DMS 273 (cell line): ENCODE data around the gene LBHD2.

Experiments used
- DNase-seq: peaks from one replicate; lab custom pipeline; 2025; ENCODE audit not compliant: unreplicated experiment; lab: John Stamatoyannopoulos, UW

The LBHD2 gene

DNA sequence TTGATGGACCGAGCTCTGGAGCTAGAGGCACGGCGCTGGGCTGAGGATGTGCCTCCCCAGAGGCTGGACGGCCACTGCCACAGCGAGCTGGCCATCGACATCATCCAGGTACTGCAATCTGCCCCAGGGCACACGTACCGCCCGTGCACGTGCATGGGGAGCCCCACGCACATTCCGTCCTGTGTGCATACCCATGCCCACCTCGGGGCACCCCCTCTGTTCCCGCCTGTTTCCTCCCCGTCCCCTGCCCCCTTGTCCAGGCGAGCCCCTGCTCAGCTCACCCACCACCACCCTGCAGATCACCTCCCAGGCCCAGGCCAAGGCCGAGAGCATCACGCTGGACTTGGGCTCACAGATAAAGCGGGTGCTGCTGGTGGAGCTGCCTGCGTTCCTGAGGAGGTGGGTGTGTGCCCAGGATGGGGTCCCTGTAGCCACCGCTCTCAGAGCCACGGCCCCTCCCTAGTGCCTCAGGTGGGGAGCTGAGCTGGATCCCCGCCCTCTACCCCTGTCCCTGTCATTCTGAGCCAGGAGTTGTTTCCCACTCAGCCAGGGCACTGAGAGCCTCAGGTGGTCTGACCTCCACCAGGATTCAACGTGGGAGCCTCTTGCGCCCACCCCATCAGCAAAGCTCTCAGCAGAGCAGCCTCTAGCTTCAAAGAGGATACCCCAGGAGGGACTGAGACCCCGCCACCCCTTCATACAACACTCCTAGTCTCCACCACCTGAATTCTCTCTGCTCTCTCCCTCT lies 46.2 kb downstream of the LBHD2 start:
- DNase-seq: no peak

GRCh38 chr14:103130965-103131364 lies 47.0 kb downstream of the LBHD2 start:
- DNase-seq: peak; percentile 70

DNA sequence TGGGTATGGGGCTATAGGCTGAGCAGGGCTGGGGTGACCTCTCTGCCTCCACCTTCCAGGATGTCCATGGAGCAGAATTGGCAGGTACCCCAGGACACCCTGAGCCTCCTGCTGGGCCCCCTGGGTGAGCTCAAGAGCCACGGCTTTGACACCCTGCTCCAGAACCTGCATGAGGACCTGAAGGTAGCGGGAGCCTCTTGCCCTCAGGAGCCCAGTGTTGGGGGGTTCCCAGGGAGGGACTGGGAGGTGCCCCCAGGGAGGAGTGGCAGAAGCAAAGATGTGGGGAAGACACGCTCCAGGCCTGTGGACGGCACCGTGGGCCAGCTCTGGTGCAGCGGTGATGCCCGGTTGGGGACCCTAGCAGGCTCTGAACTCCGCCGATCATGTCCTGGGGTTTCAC lies 47.6 kb downstream of the LBHD2 start:
- no peak for DNase-seq

DNA sequence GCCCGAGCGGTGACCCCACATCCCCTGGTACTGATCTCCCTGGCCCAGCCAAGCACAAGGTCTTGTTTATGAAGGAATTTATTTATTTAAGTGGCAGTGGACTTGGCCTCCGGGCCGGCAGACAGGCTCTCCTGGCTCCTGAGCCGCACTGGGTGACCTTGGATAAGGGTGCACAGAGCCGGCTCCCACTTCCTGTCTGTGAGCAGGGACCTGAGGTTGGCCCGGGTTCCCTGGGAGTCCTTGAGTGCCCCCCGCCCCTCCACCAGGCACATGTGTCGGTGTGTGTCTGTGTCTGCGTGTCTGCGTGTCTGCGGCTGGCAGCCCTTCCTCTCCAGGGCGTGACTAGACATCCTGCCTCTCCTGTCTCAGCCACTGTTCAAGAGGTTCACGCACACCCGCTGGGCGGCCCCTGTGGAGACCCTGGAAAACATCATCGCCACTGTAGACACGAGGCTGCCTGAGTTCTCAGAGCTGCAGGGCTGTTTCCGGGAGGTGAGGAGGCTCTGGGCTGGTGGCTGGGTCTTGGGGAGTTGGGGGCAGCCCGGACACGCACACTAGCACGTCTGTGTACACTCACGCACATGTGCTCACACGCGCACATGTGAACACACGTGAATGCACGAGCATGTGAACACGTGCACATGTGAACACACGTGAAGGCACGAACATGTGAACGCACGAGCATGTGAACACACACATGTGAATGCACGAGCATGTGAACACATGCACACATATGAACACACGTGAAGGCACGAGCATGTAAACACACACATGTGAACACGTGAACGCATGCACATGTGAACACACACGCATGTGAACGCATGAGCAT lies 48.6 kb downstream of the LBHD2 start:
- no peak for DNase-seq

DNA sequence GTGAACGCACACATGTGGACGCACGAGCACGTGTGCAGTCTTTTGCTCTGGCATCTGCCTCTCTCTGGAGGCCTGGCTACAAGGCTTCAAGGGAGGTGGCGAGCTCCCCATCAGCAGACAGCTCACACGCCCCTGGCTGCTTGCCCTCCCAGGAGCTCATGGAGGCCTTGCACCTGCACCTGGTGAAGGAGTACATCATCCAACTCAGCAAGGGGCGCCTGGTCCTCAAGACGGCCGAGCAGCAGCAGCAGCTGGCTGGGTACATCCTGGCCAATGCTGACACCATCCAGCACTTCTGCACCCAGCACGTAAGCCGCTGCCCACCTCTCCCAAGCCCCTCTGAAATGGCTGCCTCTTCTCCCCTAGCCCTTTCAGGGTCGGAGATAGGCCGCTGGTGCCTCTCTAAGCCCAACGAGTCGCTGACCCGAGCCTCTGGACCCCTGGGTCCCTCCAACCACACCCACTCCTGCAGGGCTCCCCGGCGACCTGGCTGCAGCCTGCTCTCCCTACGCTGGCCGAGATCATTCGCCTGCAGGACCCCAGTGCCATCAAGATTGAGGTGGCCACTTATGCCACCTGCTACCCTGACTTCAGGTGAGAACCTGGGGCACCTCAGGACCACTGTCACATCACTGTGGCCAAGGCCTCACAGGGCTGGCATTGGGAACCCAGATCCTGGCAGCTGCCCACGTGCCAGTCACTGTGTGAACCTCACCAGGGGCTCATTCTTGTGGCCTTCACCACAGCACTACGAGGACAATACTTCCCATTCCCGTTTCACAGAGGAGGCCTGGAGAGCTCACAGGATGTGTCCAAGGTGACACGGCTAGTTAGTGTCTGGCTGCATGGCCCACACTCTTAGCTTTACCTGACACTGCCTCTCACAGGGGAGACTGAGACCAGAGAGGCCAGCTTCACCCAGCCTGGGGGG lies 49.5 kb downstream of the LBHD2 start:
- DNase-seq: no peak

DNA sequence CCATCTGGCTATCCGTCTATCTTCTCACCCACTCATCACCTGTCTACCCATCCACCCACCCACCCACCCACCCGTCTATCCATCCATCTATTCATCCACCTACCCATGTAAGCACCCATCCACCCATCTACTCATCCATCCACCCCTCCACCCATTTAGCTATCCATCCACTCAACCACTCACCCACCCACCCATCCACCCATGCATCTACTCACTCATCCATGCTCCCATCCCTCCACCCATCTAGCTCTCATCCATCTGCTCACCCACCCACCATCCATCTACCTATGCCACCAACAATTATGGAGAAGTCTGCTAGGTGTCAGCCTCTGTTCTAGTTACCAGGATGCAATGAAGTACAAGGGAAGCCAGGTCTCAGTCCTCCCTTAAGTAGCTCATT lies 50.4 kb downstream of the LBHD2 start:
- no peak for DNase-seq

DNA sequence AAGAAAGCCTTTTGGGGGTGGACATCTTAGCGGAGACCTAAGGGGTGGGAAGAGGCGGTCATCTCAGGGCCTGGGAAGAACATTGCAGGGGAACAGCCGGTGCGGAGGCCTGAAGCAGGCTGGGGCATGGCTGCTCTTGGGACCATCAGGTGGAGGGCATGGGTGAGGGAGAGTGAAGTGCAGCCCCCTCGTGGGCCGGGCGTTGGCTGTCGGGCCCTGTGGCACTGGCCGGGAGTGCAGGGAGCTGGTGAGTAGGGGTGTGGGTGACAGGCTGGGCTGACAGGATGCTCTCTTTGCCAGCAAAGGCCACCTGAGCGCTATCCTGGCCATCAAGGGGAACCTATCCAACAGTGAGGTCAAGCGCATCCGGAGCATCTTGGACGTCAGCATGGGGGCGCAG lies 50.9 kb downstream of the LBHD2 start:
- no peak for DNase-seq

GRCh38 chr14:103135333-103136260 lies 51.6 kb downstream of the LBHD2 start:
- DNase-seq: no peak

DNA sequence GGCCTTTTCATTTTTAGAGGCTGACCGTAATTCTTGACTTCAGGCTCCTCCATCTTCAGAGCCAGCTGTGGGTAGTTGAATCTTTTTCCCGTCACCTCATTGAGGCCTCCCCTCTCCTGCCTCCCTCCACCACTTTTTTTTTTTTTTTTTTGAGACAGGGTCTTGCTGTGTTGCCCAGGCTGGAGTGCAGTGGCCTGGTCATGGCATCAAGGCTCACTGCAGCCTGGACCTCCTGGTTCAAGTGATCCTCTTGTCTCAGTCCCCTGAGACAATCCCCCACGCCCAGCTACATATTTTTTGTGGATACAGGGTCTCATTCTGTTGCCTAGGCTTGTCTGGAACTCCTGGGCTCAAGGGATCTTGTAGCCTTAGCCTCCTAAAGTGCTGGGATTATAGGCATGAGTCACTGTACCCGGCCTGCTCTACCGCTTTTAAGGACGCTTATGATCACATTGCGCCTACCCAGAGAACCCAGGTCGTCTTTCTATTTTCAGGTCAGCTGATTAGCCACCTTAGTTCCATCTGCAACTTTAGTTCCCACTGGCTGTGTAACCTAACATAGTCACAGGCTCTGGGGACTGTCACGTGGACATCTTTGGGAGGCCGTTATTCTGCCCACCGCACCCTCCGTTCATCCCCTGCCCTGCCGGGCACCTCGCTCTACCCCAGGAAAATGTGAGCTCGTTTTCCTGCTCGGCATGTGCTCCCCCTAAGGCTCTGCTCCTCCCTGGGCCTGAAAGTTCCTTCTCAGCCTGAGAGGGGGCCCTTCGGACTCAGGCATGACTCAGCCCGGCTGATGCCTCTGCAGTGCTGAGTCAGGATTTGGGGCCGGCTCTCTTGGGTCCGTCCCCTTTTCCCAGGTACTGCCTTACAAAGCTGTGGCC lies 52.6 kb downstream of the LBHD2 start:
- DNase-seq: no peak

DNA sequence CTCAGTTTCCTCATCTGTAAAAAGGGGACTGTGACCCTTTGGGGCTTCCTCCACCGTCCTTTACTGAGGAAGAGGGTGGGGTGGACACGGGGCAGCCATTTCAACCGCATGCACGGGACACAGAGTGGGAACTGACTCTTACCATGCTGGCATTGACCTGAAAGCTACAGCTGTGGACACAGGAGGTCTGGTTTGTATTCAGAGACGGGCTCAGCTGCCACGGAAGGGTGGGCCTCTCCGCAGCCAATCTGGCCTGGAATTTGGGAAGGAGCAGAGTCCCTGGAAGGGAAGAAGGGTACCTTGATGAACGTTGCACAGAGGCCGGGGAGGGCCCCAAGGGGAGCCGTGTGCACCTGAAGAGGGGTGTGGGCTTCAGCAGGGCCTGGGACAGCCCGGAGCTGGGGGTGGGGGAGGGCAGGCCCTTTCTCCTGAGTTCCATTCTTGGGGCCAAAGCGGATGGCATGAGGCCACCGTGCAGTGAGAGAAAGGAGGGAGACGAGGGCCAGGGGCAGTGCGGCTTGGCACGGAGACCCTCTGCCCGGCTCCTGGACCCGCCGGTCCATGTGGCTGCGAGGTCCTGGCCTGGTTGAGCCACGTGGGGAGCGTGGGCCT lies 53.8 kb downstream of the LBHD2 start:
- no peak for DNase-seq

- DNase-seq: no peak
These were observed 54.5 kb downstream of the LBHD2 start for GRCh38 chr14:103138301-103139131.

DNA sequence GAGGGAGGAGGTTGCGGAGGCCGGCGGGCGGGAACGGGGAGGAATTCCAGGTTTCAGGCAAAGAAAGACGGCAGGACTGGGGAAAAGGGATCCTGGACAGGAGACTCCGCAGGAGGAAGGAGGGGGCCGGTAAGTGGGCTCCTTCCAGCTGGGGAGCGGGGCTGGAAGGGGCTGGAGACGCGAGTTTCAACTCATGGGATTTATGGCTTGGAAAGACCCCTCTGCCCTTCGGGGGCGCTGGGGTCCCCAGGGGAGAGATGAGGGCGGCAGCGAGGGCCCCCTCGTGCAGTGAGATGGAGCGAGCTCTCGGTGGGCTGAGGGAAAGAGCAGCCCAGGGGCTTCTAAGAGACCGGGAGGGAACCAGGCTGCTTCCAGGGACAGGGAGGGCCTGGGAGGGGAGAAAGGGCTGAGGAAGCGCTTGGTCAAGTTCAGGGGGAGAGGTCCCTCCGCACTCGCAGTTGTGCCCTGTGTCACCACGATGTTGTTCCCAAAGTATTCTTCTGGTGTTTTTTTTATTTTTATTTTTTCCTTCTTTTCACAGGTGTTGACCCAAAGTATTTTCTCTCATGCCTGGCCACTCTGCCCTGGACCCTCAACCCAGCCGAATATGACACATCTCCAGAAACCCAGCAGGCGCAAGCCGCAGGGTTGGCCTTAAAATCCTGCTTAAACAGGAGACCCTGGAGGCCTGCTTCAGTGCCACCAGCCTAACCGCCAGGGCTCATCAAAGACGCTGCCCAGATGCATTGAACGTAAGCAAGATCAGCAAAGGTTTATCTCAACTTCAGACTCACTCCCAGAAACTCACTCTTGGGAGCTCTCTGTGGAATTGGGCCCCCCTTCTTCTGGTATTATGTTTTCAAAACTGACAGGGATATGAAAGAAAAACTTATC lies 55.4 kb downstream of the LBHD2 start:
- DNase-seq: no peak
